ENCODE data around the gene RNF11.

RNF11 gene

DNA sequence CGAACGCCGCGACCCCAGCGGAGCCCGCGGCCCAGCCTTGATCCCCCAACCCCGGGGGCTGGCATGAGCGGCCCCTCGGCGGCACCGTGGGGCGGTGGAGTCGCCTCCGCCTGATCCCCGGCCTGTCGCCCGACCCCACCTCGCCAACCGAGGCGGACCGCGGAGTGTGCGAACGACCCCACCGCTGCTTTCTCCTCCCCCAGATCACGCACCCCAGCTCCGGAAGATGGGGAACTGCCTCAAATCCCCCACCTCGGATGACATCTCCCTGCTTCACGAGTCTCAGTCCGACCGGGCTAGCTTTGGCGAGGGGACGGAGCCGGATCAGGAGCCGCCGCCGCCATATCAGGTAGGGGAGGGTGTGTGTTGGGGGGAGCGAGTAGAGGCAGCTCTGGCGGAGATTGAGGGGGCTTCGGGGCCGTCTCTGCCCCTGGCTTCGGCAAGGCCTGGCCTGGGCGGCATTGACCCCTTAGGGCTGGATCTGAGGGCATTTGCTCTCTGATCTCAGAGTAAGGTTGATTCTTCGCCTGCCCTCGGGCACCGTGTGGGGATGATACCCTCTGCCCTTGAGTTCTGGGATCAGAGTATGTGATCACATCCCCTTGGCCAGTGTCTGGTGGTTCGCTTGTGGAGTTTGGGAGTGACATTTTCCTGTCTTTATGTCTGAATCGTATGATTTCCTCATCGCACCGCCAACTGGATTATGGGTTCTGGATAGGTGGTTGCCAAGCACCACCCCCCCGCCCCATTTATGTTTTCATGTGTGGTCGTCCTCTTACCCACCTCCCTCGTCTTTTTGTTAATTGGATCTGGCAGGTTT lies 668 bp downstream of the RNF11 start:
- DNase-seq (ENCODE audit: extremely low read depth, low read depth) = no peak
- peak overlapping the region; percentile 77 for H3K4me3 ChIP-seq (replicated peaks; ENCODE audit: low read depth, low read length)
- TF ChIP-seq, protein P1, sequence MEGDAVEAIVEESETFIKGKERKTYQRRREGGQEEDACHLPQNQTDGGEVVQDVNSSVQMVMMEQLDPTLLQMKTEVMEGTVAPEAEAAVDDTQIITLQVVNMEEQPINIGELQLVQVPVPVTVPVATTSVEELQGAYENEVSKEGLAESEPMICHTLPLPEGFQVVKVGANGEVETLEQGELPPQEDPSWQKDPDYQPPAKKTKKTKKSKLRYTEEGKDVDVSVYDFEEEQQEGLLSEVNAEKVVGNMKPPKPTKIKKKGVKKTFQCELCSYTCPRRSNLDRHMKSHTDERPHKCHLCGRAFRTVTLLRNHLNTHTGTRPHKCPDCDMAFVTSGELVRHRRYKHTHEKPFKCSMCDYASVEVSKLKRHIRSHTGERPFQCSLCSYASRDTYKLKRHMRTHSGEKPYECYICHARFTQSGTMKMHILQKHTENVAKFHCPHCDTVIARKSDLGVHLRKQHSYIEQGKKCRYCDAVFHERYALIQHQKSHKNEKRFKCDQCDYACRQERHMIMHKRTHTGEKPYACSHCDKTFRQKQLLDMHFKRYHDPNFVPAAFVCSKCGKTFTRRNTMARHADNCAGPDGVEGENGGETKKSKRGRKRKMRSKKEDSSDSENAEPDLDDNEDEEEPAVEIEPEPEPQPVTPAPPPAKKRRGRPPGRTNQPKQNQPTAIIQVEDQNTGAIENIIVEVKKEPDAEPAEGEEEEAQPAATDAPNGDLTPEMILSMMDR (IDR thresholded peaks at IDR 0.05; ENCODE audit: low read depth, low read length, missing control alignments) = no peak

GRCh38 chr1:51237351-51238033 lies 1.4 kb downstream of the RNF11 start:
- TF ChIP-seq, protein P1 (IDR thresholded peaks at IDR 0.05; ENCODE audit: low read depth, low read length, missing control alignments) = no peak
- no peak for DNase-seq (ENCODE audit: extremely low read depth, low read depth)
- H3K4me3 ChIP-seq (replicated peaks; ENCODE audit: low read depth, low read length) = peak overlapping the region; percentile 77

GRCh38 chr1:51238034-51238403 lies 1.9 kb downstream of the RNF11 start:
- DNase-seq (ENCODE audit: extremely low read depth, low read depth) = no peak
- peak overlapping the region; percentile 77 for H3K4me3 ChIP-seq (replicated peaks; ENCODE audit: low read depth, low read length)
- TF ChIP-seq, protein P1 (IDR thresholded peaks at IDR 0.05; ENCODE audit: low read depth, low read length, missing control alignments) = no peak

DNA sequence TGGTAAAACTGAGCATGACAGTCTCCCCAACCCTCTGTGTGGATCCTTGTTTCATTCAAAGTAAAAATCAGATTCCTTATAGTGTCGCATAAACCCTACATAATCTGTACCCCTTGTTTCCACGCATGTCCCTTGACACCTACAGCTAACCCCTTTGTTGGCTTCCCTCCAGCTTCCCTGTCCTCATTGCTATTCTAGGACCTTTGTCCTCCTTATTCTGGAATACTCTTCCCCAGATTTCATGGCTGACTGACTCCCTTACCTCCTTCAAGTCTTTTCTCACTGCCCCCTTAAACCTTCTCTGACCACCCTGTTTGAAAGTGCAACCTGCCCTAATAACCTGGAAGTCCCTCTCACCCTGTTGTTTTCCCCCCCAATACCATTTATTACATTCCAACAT lies 4.0 kb downstream of the RNF11 start:
- H3K4me3 ChIP-seq (replicated peaks; ENCODE audit: low read depth, low read length) = no peak overlapping the region
- DNase-seq (ENCODE audit: extremely low read depth, low read depth) = no peak
- TF ChIP-seq, protein P1 (IDR thresholded peaks at IDR 0.05; ENCODE audit: low read depth, low read length, missing control alignments) = no peak

- H3K4me3 ChIP-seq (replicated peaks; ENCODE audit: low read depth, low read length) = no peak overlapping the region
- DNase-seq (ENCODE audit: extremely low read depth, low read depth) = no peak
- TF ChIP-seq, protein P1 (IDR thresholded peaks at IDR 0.05; ENCODE audit: low read depth, low read length, missing control alignments) = no peak
Measured at GRCh38 chr1:51241119-51241518, 5.0 kb downstream of the RNF11 start.

DNA sequence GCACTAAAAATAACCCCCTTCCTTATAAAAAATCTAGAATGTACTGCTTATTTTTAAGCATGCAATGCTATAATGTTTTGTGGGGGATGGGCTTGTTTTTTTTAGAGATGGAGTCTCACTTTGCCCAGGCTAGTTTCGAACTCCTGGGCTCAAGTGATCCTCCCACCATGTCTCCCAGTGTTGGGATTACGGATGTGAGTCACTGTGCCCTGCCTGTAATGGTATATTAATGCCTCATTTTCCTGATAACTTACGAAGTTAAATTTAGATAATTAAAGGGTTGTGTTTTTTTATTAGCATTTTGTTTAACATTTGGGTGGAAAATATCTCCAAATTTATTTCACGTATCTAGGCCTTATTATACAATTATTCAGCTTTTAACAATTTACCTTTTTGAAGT lies 6.5 kb downstream of the RNF11 start:
- TF ChIP-seq, protein P1 (IDR thresholded peaks at IDR 0.05; ENCODE audit: low read depth, low read length, missing control alignments) = no peak
- DNase-seq (ENCODE audit: extremely low read depth, low read depth) = no peak
- H3K4me3 ChIP-seq (replicated peaks; ENCODE audit: low read depth, low read length) = no peak overlapping the region
